Measurements from ENCODE around the gene GPR12. TPM values are rescaled to one million over a fixed set of nuclear protein-coding genes. Genes with fewer than 3 reads are reported as not detected.

Gene GPR12
- total and polyA plus RNA-seq, 2 of the 4 experiments (the other 2 are of a cell fraction): not detected

DNA sequence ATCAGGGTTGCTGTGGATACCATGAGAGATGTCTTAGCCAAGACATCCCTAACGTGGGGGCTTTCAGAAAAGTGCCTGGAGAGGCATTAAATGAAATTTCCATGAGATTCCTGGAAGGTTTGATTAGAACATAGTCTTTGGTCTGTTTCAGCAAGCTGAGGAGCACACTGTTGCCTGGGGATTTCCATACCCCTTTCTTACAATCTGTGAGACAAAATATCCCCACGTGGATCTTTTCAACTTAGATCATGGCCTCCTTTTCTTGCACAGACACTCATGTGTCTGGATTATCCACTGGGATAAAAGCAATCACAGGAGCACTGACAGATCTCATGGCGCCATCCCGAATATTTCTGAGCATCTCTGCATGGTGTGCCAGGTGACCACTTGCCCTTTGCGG lies 41.7 kb downstream of the GPR12 start:
- H3K4me1 ChIP-seq (ENCODE audit: control insufficient read depth, insufficient read depth, low read length): no peaks in the 10 kb centered on the region
- H3K23ac ChIP-seq (ENCODE audit: low read depth, low read length): no peak overlapping the region
- no peak overlapping the region for H4K91ac ChIP-seq (ENCODE audit: insufficient read depth, low read depth, low read length)
- intact Hi-C loops (cut with micrococcal nuclease) (no loop called here), dilution Hi-C loops (cut with HindIII; ENCODE audit: low sequenced_read_pairs, unreplicated experiment) (no loop called here), in situ Hi-C loops (cut with MboI; ENCODE audit: low sequenced_read_pairs) (loop anchor here (10.0 kb wide), 1 partner anchor 196 kb away; no protein-coding TSS in a partner anchor)
- H2BK5ac ChIP-seq (ENCODE audit: low read depth, low read length, poor library complexity, severe bottlenecking): no peak overlapping the region
- H3K14ac ChIP-seq (replicated peaks; ENCODE audit: low read depth, low read length): no peak overlapping the region
- no peak overlapping the region for H3K9ac ChIP-seq (ENCODE audit: low read depth, low read length)
- DNase-seq (no peak), ATAC-seq (ENCODE audit: low read depth) (no peak)
- H3K9me3 ChIP-seq (ENCODE audit: control insufficient read depth, insufficient read depth, low read length): no peaks in the 10 kb centered on the region
- no peak overlapping the region for H3K4me3 ChIP-seq (ENCODE audit: insufficient read depth, low read depth, low read length)
- no peak overlapping the region for H2BK120ac ChIP-seq (ENCODE audit: low read depth, low read length)
- no peak overlapping the region for H3K56ac ChIP-seq (ENCODE audit: extremely low read depth, insufficient read depth, low read length)
- ChIA-PET POLR2A (ENCODE audit: unreplicated experiment) (no interaction called here), CTCF (interaction anchor here (0.6 kb wide), 1 partner anchor 682 kb away, joined by 7 read pairs; no protein-coding TSS in a partner anchor)
- no peak overlapping the region for H2AFZ ChIP-seq (replicated peaks; ENCODE audit: low read length, poor library complexity)
- H3K27me3 ChIP-seq (ENCODE audit: control insufficient read depth, insufficient read depth, low read length): peaks cover 10% of the 10 kb centered on the region
- H4K8ac ChIP-seq (ENCODE audit: low read depth in 2 of 2, low read length in 2 of 2): no peak overlapping the region
- BruUV-seq (replicated peaks): no TSS peak
- WGBS, 2 experiments (ENCODE audit: extremely low coverage in 2 of 2, insufficient read length in 1 of 2): no CpG with 5 or more reads among the region's 5 CpGs
- no peak overlapping the region for H2AK5ac ChIP-seq (ENCODE audit: low read depth, low read length)
- H3K36me3 ChIP-seq (ENCODE audit: control insufficient read depth, insufficient read depth, low read length): no peaks in the 10 kb centered on the region
- no peak overlapping the region for H3K4me2 ChIP-seq (ENCODE audit: low read depth, low read length)
- H3K4ac ChIP-seq (ENCODE audit: low read depth, low read length): no peak overlapping the region
- no peaks in the 10 kb centered on the region for H4K20me1 ChIP-seq (ENCODE audit: insufficient read depth, low read length)
- no peaks in the 10 kb centered on the region for H3K79me1 ChIP-seq (ENCODE audit: low read depth in 1 of 2, low read length in 2 of 2)
- no peak overlapping the region for H2AK9ac ChIP-seq (replicated peaks; ENCODE audit: low read depth, low read length, poor library complexity)
- no peaks in the 10 kb centered on the region for H3K9me1 ChIP-seq (ENCODE audit: insufficient read depth, low read length)
- TF ChIP-seq MAFK (IDR thresholded peaks at IDR 0.05; ENCODE audit: low read depth, low read length) (no peak), POLR2A (IDR thresholded peaks at IDR 0.05; ENCODE audit: low read depth, low read length) (no peak), CHD1 (IDR thresholded peaks at IDR 0.05; ENCODE audit: low read depth, low read length) (no peak), RAD21 (IDR thresholded peaks at IDR 0.05; ENCODE audit: low read length) (no peak), CTCF (conservative IDR thresholded peaks at IDR 0.05; ENCODE audit: low read depth, low read length) (no peak), RCOR1 (IDR thresholded peaks at IDR 0.05; ENCODE audit: insufficient replicate concordance, low read length) (no peak), SMC3 (IDR thresholded peaks at IDR 0.05; ENCODE audit: low read depth, low read length) (no peak), FOS (IDR thresholded peaks at IDR 0.05; ENCODE audit: low read depth, low read length) (no peak), CEBPB (IDR thresholded peaks at IDR 0.05; ENCODE audit: low read depth, low read length) (no peak), MAZ (IDR thresholded peaks at IDR 0.05; ENCODE audit: borderline replicate concordance, low read depth, low read length) (no peak), BHLHE40 (IDR thresholded peaks at IDR 0.05; ENCODE audit: low read depth, low read length) (no peak), MXI1 (IDR thresholded peaks at IDR 0.05; ENCODE audit: borderline replicate concordance, low read depth, low read length) (no peak), RFX5 (IDR thresholded peaks at IDR 0.05; ENCODE audit: low read depth, low read length) (no peak), ELK1 (IDR thresholded peaks at IDR 0.05; ENCODE audit: borderline replicate concordance, low read depth, low read length) (no peak), NFE2L2 (IDR thresholded peaks at IDR 0.05; ENCODE audit: low read depth, low read length) (no peak)
- TF ChIP-seq, protein P1, sequence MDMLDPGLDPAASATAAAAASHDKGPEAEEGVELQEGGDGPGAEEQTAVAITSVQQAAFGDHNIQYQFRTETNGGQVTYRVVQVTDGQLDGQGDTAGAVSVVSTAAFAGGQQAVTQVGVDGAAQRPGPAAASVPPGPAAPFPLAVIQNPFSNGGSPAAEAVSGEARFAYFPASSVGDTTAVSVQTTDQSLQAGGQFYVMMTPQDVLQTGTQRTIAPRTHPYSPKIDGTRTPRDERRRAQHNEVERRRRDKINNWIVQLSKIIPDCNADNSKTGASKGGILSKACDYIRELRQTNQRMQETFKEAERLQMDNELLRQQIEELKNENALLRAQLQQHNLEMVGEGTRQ (IDR thresholded peaks at IDR 0.05; ENCODE audit: low read depth, low read length): no peak
- no peak overlapping the region for H3K18ac ChIP-seq (ENCODE audit: low read depth, low read length)
- H4K5ac ChIP-seq (ENCODE audit: low read depth, low read length): no peak overlapping the region
- no peak overlapping the region for H3K27ac ChIP-seq (ENCODE audit: insufficient read depth, low read length)
- no peak overlapping the region for H2BK15ac ChIP-seq (ENCODE audit: low read depth, low read length)
- H2BK20ac ChIP-seq (ENCODE audit: low read depth, low read length): no peak overlapping the region

Data from IMR-90 (cell line).